RPMI8226 (cell line): Measurements from ENCODE around the gene LAIR2.
A peak's percentile ranks its signal among the peaks of the same experiment; 100 is the strongest.

Source experiments
- DNase-seq: peaks from one replicate; pipeline ENCODE4 v3.0.0-alpha.2; 2015

The LAIR2 gene

DNA sequence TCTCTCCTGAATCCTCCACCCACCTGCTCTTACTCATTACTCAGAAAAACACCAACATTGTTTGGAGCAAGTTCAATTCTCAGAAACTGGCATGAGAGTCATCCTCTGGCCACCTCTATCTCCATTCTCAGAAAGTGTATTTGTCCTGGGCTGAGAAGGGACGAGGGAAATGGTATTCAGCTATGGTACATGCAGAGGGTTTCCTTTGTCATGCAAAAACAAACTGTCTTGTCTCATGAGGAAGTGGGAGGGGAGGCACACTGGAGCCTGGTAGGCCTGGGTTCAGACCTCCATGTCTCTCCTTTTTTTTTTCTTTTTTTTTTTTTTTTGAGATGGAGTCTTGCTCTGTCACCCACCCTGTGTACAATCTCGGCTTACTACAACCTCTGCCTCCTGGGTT is 39.1 kb downstream of the LAIR2 start:
- no peak for DNase-seq

DNA sequence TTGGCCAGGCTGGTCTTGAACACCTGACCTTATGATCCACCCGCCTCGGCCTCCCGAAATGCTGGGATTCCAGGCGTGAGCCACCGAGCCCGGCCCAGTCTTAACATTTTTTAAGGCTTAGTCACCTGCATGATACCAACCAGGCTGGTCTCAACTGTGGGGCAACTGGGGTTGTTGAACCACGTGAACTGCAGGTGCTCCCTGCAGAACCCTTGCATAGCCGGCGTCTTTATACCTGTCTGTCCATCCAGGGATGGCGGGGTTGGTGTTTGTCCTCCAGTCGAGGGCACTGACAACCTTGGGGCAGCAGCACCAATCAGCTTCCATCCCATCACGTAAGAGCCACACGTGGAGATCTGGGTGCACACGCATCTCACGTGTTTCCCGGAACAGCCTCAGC is 46.2 kb downstream of the LAIR2 start:
- DNase-seq: peak; percentile 38

DNA sequence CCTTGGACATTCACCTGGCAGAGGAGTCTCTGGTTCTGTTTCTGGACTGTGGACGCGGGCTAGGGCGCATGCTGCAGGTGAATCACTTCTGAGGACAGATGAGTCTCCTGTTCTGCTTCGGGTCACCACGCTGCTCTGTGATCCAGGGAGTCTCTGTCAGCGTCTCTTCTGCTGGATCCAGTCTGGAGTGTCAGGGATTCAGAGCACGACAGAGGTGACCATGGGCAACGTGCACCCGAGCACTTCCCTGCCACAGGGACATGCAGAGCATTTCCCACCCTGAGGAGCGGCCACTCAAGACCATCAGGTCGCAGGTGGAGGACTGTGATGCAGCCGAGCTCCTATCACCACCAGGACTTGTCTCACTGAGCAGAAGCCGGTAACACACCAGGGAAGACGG is 46.6 kb downstream of the LAIR2 start:
- no peak for DNase-seq

DNA sequence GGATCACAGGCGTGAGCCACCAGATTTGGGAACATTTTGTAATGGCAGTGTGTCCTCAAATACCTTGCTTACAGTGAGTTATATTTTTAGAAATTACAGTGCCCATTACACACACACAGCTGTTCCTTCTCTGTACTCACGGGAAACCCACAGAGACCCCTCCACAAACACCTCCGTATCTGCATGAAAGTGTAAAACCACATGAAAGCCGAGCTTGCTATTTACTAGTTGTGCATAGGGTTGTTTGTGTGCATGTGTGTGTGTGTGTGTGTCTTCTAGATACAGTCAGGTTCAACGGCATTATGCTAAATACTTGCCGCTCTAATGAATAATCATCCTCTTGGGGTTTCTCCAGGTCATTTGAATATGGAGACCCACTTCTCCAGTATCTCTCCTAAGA is 48.7 kb downstream of the LAIR2 start:
- peak; percentile 24 for DNase-seq

DNA sequence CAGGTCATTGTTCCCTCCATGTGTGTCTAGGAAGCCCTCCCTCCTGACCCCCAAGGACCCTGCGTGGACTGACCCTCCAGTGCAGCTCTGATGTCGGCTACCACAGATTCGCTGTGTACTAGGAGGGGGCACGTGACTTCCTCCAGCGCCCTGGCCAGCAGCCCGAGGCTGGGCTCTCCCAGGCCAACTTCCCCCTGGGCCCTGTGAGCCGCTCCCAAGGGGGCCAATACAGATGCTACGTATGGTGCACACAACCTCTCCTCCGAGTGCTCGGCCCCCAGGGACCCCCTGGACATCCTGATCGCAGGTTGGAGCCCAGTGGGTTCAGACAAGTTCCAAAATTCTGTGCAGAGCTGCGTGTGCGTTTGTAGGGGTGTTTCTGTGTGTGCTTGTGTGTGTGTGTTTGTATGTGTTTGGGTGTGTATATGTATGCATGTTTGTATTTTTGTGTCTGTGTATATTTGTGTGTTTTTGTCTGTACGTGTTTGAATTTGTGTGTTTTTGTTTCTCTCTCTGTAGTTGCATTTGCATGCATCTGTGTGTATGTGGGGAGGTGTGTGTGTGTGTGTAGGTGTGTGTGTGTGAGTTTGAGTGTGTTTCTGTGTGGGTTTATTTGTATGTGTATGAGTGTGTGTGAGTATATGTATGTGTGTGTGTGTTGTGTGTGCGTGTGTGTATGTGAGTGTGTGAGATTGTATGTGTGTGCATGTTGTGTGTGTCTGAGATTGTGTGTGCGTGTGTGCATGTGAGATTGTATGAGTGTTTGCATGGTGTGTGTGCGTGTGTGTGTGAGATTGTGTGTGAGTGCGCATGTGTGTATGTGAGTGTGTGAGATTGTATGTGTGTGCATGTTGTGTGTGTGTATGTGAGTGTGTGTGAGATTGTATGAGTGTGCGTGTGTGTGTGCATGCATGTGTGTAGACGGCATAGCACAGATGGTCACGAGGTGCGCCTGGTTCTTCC is 49.6 kb downstream of the LAIR2 start:
- DNase-seq: peak; percentile 49

GRCh38 chr19:54552913-54553310 is 50.3 kb downstream of the LAIR2 start:
- no peak for DNase-seq

DNA sequence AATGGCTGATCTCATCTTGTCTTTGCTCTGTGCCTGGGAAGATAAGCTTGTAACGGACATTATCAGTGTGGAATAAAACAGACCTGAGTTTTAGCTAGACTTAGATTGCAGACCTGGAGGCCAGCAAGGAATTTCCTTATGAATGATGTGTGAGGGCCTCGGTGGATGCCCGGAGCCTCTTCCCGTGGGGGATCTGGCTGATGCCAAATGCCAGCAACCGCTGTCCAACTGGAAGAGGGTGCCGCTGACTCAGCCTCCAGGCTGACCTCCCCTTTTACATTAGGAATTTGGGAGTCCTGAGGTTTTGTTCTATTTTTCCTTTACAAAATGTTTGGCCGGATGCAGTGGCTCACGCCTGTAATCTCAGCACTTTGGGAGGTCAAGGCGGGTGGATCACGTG is 51.4 kb downstream of the LAIR2 start:
- DNase-seq: no peak

GRCh38 chr19:54554896-54555295 is 52.3 kb downstream of the LAIR2 start:
- peak; percentile 88 for DNase-seq

DNA sequence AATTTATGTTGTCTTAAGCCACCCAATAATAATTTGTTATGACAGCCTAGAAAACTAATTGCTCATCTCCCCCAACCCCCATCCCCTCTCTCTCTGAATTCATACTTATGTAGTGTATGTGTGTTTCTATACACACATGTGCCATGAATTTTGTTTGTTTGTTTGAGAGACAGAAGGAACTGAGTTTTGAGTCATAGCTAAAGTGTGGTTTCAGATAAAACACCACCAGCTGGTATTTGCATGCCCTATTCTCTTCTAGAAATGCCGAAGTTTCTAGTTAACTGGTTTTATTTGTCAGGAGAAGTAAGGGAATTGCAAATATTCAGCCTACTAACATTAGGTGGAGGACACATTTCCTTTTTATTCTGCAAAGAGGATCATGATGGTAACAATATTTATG is 53.6 kb downstream of the LAIR2 start:
- no peak for DNase-seq

GRCh38 chr19:54558339-54558738 is 55.7 kb downstream of the LAIR2 start:
- peak; percentile 31 for DNase-seq
